SU-DHL-6 (cell line): ENCODE measurements around the gene PSTPIP1.

Experiments used
- EZH2phosphoT487 ChIP-seq: fragments of 200-600 bp; sonication (generic), shearing (Covaris generic); conservative IDR thresholded peaks from 2 replicates; pipeline ENCODE4 v1.6.1; 2018; ENCODE audit warnings: mild to moderate bottlenecking, antibody characterized with exemption, low read length, moderate library complexity, mixed read lengths
- TF ChIP-seq, protein P1 (sequence below): fragments of 200-600 bp; sonication (generic); IDR thresholded peaks from one replicate; pipeline ENCODE4 v1.5.1; 2017; ENCODE audit warnings: antibody characterized with exemption, mild to moderate bottlenecking, low read length, moderate library complexity; ENCODE audit not compliant: insufficient read depth, poor library complexity, severe bottlenecking

DNA sequence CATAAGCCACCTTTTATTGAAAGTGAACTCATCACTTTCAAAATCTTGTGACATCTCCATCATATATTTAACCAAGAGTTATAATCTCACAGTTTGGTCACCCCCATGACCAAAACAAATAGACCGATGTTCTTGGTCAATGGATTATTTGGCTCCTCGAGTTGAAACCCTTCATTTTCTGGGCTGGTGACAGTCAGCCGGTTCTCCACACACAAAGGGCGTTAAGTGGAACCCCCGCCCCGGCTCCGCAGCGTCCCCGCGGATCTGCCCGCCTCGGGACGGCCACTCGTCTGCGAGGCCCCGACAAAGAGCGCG, 75.2 kb downstream of the PSTPIP1 start:
- TF ChIP-seq, protein P1, sequence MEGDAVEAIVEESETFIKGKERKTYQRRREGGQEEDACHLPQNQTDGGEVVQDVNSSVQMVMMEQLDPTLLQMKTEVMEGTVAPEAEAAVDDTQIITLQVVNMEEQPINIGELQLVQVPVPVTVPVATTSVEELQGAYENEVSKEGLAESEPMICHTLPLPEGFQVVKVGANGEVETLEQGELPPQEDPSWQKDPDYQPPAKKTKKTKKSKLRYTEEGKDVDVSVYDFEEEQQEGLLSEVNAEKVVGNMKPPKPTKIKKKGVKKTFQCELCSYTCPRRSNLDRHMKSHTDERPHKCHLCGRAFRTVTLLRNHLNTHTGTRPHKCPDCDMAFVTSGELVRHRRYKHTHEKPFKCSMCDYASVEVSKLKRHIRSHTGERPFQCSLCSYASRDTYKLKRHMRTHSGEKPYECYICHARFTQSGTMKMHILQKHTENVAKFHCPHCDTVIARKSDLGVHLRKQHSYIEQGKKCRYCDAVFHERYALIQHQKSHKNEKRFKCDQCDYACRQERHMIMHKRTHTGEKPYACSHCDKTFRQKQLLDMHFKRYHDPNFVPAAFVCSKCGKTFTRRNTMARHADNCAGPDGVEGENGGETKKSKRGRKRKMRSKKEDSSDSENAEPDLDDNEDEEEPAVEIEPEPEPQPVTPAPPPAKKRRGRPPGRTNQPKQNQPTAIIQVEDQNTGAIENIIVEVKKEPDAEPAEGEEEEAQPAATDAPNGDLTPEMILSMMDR: no peak
- TF ChIP-seq EZH2phosphoT487: no peak
